ENCODE data around the gene TRIM59.

The TRIM59 gene

DNA sequence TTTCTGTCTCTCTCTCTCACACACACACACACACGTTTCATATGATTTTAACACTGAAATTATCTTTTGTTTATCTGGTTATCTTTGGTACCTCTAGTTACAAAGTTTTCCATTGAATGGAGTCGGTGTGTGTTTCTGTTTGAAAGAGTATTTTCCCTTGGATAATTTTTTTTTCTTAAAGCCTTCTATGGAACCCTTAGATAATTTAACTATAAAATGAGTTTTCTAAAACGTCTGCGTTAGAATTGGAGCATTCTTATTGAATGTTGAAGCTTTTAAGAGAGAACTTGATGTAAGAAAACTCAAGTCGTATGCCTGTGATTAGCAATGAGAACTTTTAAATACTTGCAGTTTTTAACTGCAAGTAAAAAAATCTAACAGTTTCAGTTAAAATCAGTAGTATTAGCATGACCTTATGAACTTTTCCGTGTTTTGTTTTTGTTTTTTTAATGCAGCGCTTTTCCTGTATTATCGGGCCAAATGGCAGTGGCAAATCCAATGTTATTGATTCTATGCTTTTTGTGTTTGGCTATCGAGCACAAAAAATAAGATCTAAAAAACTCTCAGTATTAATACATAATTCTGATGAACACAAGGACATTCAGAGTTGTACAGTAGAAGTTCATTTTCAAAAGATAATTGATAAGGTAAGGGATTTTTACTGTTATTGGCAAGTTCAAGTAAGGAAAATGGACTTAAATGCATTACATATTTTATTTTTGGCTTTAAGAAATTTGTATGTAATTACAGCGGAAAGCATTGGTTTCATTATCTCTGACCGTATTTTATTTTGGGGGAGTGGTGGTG, 47.2 kb downstream of the TRIM59 start:
- DNase-seq (ENCODE audit: low spot score): no peak

DNA sequence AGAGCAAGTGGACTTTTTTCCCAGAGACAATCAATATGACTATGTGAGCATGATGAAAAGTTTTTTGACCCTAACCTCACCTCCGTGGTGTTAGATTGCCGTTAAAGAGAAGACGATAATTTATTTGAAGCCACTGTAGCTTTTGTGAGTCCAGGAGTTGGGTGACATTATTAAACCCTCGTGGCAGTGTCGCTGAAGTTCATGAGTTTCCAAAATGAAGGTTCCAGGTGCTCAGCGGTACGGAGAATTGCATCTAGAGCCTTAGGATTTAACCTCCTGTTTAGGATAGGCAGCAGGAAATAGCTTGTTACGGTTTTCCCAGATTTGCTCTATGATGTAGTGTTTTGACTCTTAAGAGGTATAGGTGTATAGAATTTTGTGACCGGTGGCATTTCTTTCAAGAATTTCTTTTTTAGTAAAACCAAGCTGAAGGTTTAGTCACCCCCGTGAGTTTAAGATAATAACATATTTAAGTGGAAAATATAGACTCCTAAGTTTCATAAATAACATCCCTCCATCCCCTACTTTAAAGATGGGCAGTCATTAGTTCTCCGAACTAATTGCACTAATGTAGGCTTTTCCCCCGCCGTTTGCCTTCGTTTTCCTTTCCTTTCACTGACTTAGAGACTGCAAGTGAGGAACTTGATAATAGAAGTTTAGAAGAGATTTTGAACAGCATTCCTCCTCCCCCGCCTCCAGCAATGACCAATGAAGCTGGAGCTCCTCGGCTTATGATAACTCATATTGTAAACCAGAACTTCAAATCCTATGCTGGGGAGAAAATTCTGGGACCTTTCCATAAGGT, 48.1 kb downstream of the TRIM59 start:
- DNase-seq (ENCODE audit: low spot score): no peak

DNA sequence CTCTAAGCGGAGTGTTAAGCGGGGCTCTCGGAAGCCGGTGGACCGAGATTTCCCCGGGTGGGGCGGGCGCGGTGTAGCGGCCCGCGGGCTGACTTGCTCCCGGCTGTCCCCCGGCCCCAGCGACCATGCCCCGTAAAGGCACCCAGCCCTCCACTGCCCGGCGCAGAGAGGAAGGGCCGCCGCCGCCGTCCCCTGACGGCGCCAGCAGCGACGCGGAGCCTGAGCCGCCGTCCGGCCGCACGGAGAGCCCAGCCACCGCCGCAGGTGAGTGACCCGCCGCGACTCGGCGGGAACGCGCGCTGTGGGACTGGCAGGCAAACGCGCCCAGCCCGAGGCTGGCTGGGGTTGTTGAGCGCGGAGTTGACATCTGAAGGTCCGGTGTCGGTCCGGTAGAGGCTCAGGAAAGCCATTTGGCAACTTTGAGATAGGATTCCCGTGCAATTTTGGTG, 48.9 kb downstream of the TRIM59 start:
- peak; percentile 20 for DNase-seq (ENCODE audit: low spot score)

DNA sequence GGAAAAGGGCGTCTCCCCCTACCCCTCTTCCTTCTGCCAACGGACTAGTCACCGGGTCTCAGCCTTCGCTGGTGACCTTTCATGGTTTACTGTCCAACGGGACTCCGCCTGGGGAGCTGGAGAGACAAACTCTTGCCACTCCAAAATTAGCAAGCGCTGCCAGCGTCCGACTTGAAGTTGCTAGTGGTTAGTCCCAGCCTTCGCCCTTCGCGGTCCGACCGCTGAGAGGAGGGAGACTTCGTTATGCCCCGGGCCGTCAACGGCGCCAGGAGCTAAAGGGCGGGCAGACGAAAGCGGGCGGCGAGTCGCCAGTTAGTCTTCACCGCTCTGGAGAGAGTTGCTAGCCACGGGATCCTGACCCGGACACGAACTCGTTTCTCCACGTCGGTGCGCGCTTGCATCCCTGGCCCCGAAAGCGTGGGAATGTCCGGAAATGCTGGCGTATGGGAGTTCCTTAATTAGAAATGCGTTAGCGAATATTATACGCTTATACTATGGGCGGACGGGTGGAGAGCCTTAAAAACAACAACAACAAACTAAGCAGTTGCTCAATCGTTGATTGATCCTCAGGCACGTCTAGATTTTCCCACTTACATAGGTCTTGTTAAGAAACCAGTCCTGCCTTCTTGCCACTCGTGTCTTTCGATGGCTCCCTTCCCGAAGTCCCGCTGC, 49.4 kb downstream of the TRIM59 start:
- peak; percentile 17 for DNase-seq (ENCODE audit: low spot score)

DNA sequence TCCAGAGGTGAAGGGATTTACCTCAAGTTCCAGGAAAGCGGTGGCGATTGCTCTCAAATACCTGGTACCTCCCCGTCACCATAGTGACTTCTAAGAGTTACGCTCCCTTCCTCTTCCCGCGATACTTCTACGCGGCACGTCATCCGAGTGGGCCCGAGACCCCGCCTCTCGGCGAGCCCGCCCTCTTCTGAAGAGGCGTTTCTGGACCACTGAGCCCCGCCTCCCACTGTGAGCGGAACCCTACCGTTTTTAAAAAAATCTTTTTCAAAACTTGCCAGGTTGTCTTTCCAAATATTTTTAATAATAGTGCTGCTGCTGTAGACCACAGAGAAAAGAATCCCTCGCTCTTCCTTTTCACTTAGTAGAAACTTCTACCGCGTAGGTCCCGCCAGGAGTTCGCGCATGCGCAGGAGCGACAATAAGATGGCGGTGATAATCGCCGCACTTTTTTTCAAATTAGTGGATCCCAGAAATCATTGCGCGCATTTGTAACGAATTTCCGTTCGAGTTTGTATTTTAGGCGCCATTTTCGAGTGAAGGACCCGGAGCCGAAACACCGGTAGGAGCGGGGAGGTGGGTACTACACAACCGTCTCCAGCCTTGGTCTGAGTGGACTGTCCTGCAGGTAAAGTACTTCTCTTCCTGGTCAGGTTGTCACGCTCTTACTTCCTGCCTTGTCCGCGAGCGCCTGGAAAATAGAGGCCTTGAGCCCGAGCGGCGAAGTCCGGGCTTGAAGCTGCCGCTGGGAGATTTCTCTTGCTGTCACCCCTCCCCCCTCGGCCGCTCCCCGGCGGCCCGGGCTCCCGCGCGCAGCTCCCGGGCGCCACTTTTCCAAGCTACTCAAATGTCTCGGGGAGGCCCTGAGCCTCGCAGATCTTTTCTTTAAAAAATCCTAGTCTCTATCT, 50.2 kb downstream of the TRIM59 start, which contains the start of the genes IFT80 and SMC4:
IFT80 (minus strand) TSS at position 101 of the 905 bp plus-strand sequence. CDS start 14,625 bp downstream, outside the sequence.
SMC4 (plus strand) TSS at position 526 of the 905 bp plus-strand sequence. CDS start 1,177 bp downstream, outside the sequence.
- DNase-seq (ENCODE audit: low spot score): peak; percentile 93

DNA sequence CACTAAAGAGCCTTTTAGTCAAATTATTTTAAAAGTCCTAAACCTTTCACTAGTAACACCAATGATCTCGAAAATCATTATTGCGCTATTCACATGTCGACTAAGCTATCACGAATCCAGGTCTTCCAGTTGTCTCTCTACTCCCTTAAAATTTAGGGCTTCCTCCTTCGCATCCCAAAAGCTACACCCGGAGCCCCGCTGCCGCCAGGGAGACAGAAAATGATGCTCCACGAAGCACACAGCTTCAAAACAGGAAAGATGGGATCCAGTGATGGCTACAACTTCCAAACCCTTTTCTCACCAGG, 50.8 kb downstream of the TRIM59 start:
- no peak for DNase-seq (ENCODE audit: low spot score)

DNA sequence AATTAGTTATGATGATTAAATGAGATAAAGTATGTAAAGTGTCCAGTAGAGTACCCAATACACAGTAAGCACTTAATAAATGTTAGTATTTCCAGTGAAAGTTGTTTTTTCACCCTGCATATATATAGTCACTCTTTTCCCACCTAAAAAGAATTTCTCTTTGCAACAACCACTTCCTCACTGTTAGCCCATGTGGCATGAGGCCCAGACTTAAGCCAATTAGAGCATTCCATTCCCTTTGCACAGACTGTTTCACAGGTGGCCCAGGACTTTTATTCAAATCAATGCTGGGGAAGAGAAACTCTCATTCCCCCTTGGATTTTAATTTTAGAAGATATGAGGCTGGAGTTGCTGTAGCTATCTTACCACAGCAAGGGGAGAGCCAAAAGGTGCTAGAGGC, 54.3 kb downstream of the TRIM59 start:
- peak; percentile 11 for DNase-seq (ENCODE audit: low spot score)

DNA sequence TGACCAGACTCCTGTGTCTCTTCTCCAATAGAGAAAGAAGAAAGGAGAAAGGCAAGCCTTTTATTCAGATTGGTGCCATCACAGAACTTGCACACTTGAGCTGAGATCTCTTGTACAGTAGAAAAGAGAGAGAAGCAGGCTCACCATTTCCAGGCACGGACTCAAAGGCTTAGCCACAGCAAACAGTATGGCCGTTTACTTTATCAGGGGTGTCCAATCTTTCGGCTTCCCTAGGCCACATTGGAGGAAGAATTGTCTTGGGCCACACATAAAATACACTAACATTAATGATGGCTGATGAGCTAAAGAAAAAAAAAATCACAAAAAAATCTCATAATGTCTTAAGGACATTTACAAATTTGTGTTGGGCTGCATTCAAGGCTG, 55.6 kb downstream of the TRIM59 start:
- no peak for DNase-seq (ENCODE audit: low spot score)

DNA sequence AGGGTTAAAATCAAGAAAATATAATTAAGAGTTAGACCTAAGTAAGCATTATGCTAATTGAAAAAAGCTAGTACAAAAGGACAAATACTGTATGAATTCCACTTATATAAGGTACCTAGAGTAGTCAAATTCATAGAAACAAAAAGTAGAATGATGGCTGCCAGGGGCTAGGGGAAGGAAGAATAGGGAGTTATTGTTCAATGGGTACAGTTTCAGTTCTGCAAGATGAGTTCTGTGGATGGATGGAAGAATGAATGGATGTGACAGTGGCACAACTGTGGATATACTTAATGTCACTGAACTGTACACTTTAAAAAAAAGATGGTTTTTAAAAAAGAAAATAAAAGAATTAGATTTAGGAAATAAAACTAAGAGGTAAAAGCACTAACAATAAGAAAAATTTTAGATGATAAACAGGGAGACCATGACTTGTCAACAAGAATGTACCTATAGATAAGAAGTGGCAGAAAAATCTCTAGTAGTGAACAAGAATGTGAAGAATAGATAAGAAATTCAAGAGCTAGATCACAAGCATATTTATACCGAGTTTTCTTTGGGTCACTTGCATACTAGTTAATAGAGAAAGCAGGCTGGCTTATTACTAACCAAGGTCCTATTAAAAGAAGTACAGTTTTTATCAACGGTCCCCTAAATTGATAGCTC, 56.1 kb downstream of the TRIM59 start:
- DNase-seq (ENCODE audit: low spot score): no peak

DNA sequence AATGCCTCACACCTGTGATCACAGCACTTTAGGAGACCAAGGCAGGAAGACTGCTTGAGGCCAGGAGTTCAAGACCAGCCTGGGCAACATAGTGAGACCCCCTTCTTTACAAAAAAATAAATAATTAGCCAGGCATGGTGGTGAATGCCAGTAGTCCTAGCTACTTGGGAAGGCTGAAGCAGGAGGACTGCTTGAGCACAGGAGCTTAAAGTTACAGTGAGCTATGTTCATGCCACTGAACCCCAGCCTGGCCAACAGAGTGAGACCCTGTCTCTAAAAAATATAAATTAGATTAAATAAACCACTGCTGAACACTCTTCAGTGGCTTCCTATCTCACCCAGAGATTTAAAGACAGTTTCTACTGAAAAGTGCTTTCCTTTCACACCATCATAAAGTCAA, 56.8 kb downstream of the TRIM59 start:
- DNase-seq (ENCODE audit: low spot score): no peak

DNA sequence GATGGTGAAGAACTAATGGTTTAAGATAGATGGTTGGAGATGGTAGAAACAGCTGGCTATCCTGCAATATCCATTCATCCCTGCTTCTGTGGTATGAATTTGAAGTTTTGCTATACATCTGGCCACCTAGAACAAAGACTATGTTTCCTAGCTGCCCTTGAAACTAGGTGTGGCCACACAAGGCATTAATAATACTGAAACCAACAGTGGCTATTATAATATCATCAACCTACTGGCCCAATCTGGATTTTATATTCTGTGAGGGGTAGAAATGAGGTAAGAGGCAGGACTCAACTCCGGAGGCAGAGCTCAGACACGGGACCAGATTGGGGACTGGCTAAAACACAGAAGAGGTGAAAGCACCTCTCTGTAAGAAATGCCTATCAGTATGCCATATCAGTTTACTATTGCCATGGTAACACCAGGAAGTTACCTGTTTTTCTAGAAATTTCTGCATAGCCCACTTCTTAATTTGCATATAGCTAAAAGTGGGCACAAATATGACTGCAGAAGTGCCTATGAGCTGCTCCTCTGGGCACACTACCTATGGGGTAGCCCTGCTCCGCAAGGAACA, 58.9 kb downstream of the TRIM59 start:
- no peak for DNase-seq (ENCODE audit: low spot score)
